H7 (cell line): ENCODE data around the gene SLC25A45. TPM values are rescaled to one million over a fixed set of nuclear protein-coding genes. Genes with fewer than 3 reads are reported as not detected.

Source experiments
- DNase-seq: peaks from one replicate; pipeline ENCODE4 v3.0.0; 2012
- H3K27me3 ChIP-seq: 2 replicates; pipeline ENCODE4 v1.6.0; 2011; ENCODE audit warnings: mild to moderate bottlenecking, low read length; ENCODE audit not compliant: control insufficient read depth, insufficient read depth
- H3K36me3 ChIP-seq: replicated peaks from 2 replicates; pipeline ENCODE4 v1.5.1; 2011; ENCODE audit warnings: low read length; ENCODE audit not compliant: control insufficient read depth, insufficient read depth
- H3K4me3 ChIP-seq: 2 replicates; pipeline ENCODE4 v1.5.1; 2011; ENCODE audit warnings: low read depth, mild to moderate bottlenecking, control low read depth, low read length, moderate library complexity; ENCODE audit not compliant: insufficient read depth
- total RNA-seq: library from RNA; depleted of rRNA; stranded (reverse); fragments of >200 nt; shearing (Covaris generic); gene quantifications from 2 replicates; pipeline ENCODE4 v1.2.3, GENCODE V29; 2014

The SLC25A45 gene
- total RNA-seq, 1 experiment from 2014 or later: 0.73 TPM

DNA sequence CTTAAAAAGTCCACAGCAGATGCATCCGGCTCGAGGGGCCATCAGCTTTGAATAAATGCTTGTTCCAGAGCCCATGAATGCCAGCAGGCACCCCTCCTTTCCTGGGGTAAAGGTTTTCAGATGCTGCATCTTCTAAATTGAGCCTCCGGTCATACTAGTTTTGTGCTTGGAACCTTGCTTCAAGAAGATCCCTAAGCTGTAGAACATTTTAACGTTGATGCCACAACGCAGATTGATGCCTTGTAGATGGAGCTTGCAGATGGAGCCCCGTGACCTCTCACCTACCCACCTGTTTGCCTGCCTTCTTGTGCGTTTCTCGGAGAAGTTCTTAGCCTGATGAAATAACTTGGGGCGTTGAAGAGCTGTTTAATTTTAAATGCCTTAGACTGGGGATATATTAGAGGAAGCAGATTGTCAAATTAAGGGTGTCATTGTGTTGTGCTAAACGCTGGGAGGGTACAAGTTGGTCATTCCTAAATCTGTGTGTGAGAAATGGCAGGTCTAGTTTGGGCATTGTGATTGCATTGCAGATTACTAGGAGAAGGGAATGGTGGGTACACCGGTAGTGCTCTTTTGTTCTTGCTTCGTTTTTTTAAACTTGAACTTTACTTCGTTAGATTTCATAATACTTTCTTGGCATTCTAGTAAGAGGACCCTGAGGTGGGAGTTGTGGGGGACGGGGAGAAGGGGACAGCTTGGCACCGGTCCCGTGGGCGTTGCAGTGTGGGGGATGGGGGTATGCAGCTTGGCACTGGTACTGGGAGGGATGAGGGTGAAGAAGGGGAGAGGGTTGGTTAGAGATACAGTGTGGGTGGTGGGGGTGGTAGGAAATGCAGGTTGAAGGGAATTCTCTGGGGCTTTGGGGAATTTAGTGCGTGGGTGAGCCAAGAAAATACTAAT, 42.0 kb upstream of the SLC25A45 start:
- Histone ChIP-seq H3K27me3 (no peaks in the 10 kb centered on the region), H3K36me3 (peaks cover 2% of the 10 kb centered on the region; the same call in 1 of the 2 replicates), H3K4me3 (peak overlapping the region; percentile 77)
- DNase-seq: peak; percentile 41

DNA sequence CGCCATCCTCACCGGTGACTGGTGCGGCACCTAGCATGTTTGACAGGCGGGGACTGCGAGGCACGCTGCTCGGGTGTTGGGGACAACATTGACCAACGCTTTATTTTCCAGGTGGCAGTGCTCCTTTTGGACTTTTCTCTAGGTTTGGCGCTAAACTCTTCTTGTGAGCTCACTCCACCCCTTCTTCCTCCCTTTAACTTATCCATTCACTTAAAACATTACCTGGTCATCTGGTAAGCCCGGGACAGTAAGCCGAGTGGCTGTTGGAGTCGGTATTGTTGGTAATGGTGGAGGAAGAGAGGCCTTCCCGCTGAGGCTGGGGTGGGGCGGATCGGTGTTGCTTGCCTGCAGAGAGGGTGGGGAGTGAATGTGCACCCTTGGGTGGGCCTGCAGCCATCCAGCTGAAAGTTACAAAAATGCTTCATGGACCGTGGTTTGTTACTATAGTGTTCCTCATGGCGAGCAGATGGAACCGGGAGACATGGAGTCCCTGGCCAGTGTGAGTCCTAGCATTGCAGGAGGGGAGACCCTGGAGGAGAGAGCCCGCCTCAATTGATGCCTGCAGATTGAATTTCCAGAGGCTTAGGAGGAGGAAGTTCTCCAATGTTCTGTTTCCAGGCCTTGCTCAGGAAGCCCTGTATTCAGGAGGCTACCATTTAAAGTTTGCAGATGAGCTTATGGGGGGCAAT, 41.2 kb upstream of the SLC25A45 start:
- no peak for DNase-seq
- H3K36me3 ChIP-seq: peaks cover 2% of the 10 kb centered on the region; the same call in 1 of the 2 replicates
- H3K27me3 ChIP-seq: no peaks in the 10 kb centered on the region
- H3K4me3 ChIP-seq: peak overlapping the region; percentile 77

DNA sequence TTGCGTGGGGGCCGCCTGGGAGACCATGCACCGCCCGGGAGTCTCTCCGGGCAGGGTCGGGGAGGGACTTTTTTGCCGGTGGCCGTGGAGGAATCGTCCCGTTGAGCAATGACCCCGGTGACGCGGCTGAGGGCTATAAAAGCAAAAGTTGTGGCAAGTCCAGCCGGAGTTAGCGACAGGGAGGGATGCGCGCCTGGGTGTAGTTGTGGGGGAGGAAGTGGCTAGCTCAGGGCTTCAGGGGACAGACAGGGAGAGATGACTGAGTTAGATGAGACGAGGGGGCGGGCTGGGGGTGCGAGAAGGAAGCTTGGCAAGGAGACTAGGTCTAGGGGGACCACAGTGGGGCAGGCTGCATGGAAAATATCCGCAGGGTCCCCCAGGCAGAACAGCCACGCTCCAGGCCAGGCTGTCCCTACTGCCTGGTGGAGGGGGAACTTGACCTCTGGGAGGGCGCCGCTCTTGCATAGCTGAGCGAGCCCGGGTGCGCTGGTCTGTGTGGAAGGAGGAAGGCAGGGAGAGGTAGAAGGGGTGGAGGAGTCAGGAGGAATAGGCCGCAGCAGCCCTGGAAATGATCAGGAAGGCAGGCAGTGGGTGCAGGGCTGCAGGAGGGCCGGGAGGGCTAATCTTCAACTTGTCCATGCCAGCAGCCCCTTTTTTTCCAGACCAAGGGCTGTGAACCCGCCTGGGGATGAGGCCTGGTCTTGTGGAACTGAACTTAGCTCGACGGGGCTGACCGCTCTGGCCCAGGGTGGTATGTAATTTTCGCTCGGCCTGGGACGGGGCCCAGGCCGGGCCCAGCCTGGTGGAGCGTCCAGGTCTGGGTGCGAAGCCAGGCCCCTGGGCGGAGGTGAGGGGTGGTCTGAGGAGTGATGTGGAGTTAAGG, 40.4 kb upstream of the SLC25A45 start, which contains the start of gene NEAT1:
NEAT1 (plus strand) TSS at position 166 of the 883 bp plus-strand sequence.
- peak; percentile 88 for DNase-seq
- H3K36me3 ChIP-seq: peaks cover 2% of the 10 kb centered on the region; the same call in 1 of the 2 replicates
- no peaks in the 10 kb centered on the region for H3K27me3 ChIP-seq
- H3K4me3 ChIP-seq: peak within 1 kb of the TSS; percentile 77

DNA sequence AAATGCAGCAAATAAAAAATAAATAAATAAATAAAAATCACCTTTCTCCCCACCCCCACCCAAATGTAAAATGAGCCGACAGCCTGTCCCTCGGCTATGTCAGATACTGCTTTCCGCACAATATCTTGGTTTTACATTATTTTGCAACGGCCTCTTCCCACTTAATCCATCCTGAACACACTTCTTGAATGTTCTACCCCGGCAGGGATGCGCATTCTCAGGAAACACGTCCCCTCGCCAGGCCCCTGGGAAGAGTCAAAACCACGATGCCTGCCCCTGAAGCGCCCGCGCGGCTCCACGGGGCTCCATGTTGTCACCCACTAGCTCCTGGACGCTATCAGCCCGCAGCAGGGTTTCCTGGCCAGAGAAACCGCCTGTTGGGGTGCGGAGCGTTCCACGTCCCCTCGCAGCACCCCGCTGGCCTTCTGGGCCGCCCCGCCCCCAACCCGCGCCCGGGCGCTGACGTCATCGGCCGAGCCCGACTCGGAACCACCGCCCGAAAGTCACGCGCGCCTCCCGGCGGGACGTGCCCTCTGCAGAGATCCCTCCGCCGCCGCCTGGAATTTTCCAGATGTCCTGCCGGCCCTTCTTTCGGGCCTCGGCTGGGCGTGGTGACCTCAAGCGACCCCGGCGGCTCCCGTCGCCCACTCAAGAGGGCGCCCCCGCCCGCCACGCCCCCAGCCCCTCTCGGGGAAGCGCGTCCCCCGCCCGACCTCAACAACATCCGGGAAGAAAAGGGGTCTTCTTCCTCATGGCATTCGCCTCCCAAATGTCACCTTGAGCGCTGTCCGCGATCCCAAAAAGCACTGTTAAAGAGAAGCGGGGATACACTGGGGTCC, 39.6 kb upstream of the SLC25A45 start:
- peak; percentile 95 for DNase-seq
- no peaks in the 10 kb centered on the region for H3K27me3 ChIP-seq

DNA sequence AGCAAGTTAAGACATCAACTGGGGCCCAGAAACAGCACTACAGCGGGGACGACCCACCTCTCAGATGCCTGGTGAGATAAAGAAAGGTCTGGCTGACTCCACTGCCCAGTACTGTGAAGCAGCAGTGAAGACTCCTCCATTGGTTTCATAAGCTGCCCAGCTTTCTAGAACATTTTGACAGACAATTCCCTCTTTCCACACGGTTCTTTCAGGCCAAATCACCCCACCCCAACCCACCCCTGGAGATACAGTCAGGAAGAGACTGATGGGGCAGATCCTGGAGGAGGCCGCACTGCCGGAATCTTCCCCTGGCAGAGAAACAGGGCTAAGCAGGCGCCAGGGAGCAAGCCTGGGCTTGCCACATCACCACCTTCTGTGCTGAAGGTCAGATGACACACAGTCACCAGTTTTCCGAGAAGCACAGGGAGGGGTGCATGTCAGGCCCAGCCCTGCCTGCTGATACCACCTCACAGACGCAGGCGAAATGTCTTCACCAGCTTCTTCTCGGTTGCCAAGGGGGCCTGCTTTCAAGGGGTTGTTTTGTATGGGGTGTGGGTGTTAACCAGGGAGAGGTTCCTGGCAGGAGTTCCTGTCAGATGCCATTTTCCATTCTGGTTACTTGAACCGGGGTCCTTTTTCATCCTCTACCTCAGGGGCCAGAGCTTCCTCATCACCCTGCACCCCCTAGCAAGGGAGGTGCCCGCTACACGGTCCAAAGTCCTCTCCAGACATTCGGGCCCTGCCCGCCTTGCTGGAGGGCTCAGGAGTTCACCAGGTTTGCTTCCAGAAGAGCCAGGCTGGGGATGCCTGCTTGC, 38.7 kb upstream of the SLC25A45 start:
- no peaks in the 10 kb centered on the region for H3K27me3 ChIP-seq
- DNase-seq: peak; percentile 56
- H3K36me3 ChIP-seq: no peaks in the 10 kb centered on the region; the same call in 1 of the 2 replicates
- H3K4me3 ChIP-seq: peak overlapping the region; percentile 77; the same call in 1 of the 2 replicates

More for the DNA sequence above, 39.6 kb upstream of the SLC25A45 start:
- Histone ChIP-seq H3K36me3 (peaks cover 2% of the 10 kb centered on the region; the same call in 1 of the 2 replicates), H3K4me3 (peak overlapping the region; percentile 77)

DNA sequence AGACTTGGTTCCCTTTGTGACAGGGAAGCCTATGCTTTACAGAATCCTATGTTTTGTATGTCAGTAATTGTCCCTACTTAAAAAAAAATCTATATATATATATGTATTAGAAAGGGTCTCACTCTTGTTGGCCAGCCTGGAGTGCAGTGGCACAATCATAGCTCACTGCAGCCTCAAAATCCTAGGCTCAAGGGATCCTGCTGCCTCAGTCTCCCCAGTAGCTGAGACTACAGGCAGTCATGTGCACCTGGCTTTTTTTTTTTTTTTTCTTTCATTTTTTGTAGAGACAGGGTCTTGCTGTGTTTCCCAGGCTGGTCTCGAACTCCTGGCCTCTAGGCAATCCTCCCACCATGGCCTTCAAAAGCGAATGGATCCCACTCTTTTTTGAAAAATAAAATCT, 38.1 kb upstream of the SLC25A45 start:
- Histone ChIP-seq H3K4me3 (no peak overlapping the region), H3K36me3 (no peaks in the 10 kb centered on the region; the same call in 1 of the 2 replicates), H3K27me3 (no peaks in the 10 kb centered on the region)
- DNase-seq: no peak

DNA sequence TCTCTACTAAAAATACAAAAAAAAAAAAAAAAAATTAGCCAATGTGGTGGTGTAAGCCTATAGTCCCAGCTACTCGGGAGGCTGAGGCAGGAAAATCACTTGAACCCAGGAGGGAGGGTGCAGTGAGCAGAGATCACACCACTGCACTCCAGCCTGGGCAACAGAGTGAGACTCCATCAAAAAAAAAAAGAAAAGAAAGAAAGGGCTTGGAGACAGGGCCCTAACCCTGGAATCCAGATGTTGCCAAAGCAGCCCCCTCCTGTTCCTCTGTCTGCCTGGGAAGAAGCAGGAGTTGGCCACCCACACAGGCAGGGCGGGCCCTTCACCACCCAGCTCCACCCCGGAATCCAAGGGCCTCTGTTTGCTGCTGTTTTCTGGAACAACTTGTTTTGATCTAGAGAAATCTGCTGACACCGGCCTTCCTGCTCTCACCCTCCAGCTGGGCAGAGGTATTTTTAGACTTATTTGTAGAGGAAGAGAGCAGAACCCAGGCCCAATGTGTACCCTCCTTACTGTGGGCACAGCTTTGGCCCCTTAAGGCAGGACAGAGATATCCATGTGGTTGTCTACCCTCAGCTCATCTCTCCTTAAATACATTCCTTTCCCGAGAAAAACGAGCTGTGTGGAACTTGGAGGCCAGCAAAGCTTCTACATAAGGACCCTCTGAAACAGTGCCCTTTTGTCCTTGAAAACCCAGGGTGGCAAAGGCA, 37.5 kb upstream of the SLC25A45 start:
- DNase-seq: peak; percentile 78
- Histone ChIP-seq H3K4me3 (no peak overlapping the region), H3K27me3 (no peaks in the 10 kb centered on the region), H3K36me3 (no peaks in the 10 kb centered on the region)

DNA sequence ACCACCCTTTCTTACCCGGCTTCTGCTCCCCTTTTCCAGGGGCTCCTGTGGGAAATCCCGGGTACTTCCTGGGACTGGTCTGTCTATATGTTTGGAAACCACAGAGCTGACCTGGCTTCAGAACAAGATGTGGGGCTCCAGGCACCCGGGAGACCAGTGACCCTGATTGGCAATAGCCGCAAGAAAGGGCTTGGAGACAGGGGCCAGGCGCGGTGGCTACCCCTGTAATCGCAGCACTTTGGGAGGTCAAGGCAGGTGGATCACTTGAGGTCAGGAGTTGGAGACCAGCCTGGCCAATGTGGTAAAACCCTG, 37.0 kb upstream of the SLC25A45 start:
- H3K36me3 ChIP-seq: no peaks in the 10 kb centered on the region
- DNase-seq: no peak
- no peaks in the 10 kb centered on the region for H3K27me3 ChIP-seq
- H3K4me3 ChIP-seq: no peak overlapping the region

DNA sequence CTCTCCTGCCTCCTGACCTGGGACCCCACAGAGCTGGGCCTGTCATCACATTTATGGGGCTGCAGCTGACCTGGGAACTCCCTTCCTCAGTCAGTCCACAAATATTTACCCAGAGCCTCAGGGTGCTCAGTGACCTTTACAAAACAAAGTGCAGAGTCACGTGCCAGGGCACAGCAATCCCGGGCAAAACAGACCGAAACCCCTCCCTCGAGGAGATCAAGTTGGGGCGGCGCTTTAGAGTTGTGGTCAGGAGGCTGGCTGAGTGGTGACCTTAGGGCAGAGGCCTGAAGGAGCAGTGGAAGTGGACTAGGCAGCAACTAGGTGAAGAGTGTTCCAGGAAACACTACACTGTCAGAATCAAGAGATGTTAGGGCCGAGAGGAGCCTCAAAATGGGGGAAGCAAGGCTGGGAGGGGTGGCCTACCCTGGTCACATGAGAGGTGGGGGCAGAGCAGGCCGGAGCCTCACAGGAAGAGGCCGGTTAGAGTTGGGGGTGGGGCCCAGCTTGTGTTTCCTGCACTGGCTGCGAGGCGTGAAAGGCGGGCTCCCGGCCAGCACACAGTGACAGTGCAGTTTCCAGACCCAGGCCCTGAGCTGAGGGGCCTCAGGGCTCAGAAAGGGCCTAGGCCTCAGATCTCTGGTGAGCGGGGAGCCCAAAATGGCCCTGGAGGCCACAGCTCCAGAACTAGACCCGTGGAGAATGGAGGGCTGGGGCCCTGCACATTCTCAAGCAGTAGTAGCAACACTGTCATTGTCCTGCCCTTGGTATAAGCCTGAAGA, 36.4 kb upstream of the SLC25A45 start:
- Histone ChIP-seq H3K4me3 (peak overlapping the region; percentile 9; the same call in 1 of the 2 replicates), H3K27me3 (no peaks in the 10 kb centered on the region), H3K36me3 (no peaks in the 10 kb centered on the region)
- DNase-seq: peak; percentile 94

DNA sequence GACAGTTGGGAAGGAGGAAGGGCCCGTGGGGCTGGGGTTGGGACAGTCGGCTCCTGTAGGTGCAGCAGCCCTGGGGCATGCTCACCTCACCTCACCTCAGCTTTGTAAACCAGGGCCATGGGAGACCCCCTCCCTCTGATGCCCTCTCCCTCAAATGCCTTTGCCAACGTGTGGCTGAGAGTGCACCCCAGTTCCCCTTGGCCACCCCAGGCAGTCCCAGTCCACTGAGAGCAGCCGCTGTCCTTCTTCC, 35.9 kb upstream of the SLC25A45 start:
- H3K4me3 ChIP-seq: 0 out of 2 replicates have a peak overlapping the region, but pooled peaks have one; percentile 8

DNA sequence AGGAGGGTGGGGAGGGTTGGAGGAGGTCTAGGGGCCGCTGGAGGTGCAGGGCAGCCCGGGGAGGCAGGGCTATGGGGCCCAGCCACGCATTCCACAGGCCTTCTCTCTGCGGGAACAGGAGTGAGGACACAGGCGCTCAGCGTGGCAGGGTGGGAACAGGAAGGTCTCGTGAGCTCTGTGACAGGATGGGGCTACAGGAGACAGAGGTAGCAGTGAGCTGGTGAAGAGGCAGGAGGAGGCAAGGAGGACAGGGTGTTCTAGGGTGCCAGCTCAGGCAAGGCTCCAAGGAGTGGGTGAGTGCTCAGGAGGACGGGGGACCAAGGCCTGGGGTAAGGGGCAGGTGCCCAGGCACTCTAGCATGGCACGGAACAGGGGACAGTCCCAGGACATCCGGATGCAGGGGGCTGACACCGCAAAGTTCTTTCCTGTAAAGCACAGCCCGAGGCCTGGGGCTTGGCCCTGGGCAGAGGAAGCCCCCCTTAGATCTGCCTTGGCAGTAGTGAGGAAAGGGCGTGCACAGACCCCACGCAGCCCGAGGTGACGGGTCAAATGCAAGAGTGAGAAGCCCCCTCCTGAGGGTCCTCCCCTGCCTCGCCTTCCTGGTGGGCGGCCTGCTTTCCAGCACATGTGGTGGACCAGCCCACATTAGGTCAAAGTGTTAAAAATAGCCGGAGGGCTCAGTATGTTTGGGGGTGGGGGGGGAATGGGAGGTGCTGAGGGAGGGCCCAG, 35.4 kb upstream of the SLC25A45 start:
- Histone ChIP-seq H3K36me3 (no peaks in the 10 kb centered on the region), H3K4me3 (no peak overlapping the region), H3K27me3 (no peaks in the 10 kb centered on the region)
- DNase-seq: no peak

More for the DNA sequence above, 35.9 kb upstream of the SLC25A45 start:
- Histone ChIP-seq H3K36me3 (no peaks in the 10 kb centered on the region), H3K27me3 (no peaks in the 10 kb centered on the region)
- peak; percentile 85 for DNase-seq
